ENCODE data around the gene COL4A6.
A peak's percentile ranks its signal among the peaks of the same experiment; 100 is the strongest.
"Not testable (repeated sequence)": the region's sequence is repeated elsewhere in the genome, so short reads cannot be mapped to it uniquely, and the experiment has no call there.

COL4A6 gene

GRCh38 chrX:108399418-108400165 lies 38.6 kb downstream of the COL4A6 start:
- DNase-seq (ENCODE audit: low read depth): peak; percentile 43

- peak; percentile 40 for DNase-seq (ENCODE audit: low read depth)
Measured at GRCh38 chrX:108397627-108398391, 40.4 kb downstream of the COL4A6 start.

- no peak for DNase-seq (ENCODE audit: low read depth)
Measured at GRCh38 chrX:108396986-108397385, 41.2 kb downstream of the COL4A6 start.

- DNase-seq (ENCODE audit: low read depth): peak; percentile 54
Measured at GRCh38 chrX:108396188-108396891, 41.9 kb downstream of the COL4A6 start.

- DNase-seq (ENCODE audit: low read depth): not testable (repeated sequence)
Measured at GRCh38 chrX:108390976-108391717, 47.1 kb downstream of the COL4A6 start.

GRCh38 chrX:108384783-108385182 lies 53.4 kb downstream of the COL4A6 start:
- no peak for DNase-seq (ENCODE audit: low read depth)

GRCh38 chrX:108380222-108380621 lies 58.0 kb downstream of the COL4A6 start:
- no peak for DNase-seq (ENCODE audit: low read depth)

GRCh38 chrX:108376821-108377220 lies 61.4 kb downstream of the COL4A6 start:
- not testable (repeated sequence) for DNase-seq (ENCODE audit: low read depth)

- DNase-seq (ENCODE audit: low read depth): not testable (repeated sequence)
Measured at GRCh38 chrX:108375591-108375990, 62.6 kb downstream of the COL4A6 start.

- no peak for DNase-seq (ENCODE audit: low read depth)
Measured at GRCh38 chrX:108366644-108367406, 71.4 kb downstream of the COL4A6 start.

- peak; percentile 15 for DNase-seq (ENCODE audit: low read depth)
Measured at GRCh38 chrX:108362026-108362425, 76.2 kb downstream of the COL4A6 start.

GRCh38 chrX:108361316-108361715 lies 76.9 kb downstream of the COL4A6 start:
- peak; percentile 31 for DNase-seq (ENCODE audit: low read depth)

- DNase-seq (ENCODE audit: low read depth): peak; percentile 39
Measured at GRCh38 chrX:108359806-108360602, 78.2 kb downstream of the COL4A6 start.

- no peak for DNase-seq (ENCODE audit: low read depth)
Measured at GRCh38 chrX:108353452-108353851, 84.8 kb downstream of the COL4A6 start.

GRCh38 chrX:108349210-108349609 lies 89.0 kb downstream of the COL4A6 start:
- DNase-seq (ENCODE audit: low read depth): no peak

- no peak for DNase-seq (ENCODE audit: low read depth)
Measured at GRCh38 chrX:108348525-108348924, 89.7 kb downstream of the COL4A6 start.

GRCh38 chrX:108347800-108348199 lies 90.4 kb downstream of the COL4A6 start:
- no peak for DNase-seq (ENCODE audit: low read depth)

- no peak for DNase-seq (ENCODE audit: low read depth)
Measured at GRCh38 chrX:108344216-108344615, 94.0 kb downstream of the COL4A6 start.

- DNase-seq (ENCODE audit: low read depth): no peak
Measured at GRCh38 chrX:108341947-108342346, 96.3 kb downstream of the COL4A6 start.

GRCh38 chrX:108332281-108332680 lies 105.9 kb downstream of the COL4A6 start:
- DNase-seq (ENCODE audit: low read depth): no peak

Measured in iris pigment epithelial cell (primary cell).